Measurements from ENCODE around the gene MAP2K5.

MAP2K5 gene

DNA sequence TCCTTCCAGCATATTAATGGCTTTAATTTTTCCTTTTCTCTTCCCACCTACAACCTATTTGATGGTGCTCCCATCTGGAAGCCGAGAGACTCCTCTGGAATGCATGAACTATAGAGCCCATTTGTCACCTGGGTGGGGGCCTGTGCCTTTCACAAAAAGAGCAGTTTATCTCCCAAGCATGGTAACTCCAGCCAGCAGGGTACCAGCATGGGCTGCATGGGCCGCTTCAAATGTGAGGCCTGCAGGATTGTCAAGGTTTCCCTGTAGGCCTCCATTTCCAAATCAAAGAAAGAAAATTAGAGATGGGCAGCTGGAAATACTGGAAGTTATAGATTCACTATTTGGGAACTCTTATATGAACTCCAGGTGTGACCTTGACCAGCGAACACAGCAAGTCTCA lies 232.1 kb downstream of the MAP2K5 start:
- H4K20me1 ChIP-seq (ENCODE audit: insufficient read depth, low read length): no peaks in the 10 kb centered on the region
- H3K4me1 ChIP-seq (ENCODE audit: low read length): peaks cover 17% of the 10 kb centered on the region; the same call in 1 of the 2 replicates

DNA sequence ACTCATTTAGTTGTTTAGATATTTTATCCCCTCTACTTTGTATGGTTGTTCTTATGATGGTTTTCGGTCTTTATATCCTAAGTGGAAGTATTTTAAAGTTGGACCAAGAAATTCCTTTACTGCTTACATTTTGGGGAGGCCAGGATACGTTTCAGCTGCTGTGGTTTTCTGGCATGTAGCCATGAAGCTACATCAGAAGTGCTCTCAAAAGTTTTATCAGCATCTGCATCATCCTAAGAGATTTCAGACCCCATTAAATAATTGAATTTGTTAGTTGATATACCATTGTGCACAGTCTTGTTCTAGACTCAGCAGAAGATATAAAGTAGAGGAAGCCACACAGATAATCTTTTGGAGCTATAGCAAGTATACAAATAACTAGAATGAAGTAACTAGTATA lies 232.7 kb downstream of the MAP2K5 start:
- Histone ChIP-seq H3K79me2 (ENCODE audit: low read length) (no peaks in the 10 kb centered on the region), H4K20me1 (ENCODE audit: insufficient read depth, low read length) (no peaks in the 10 kb centered on the region), H3K36me3 (replicated peaks; ENCODE audit: insufficient read depth, low read length) (no peaks in the 10 kb centered on the region), H3K9me2 (replicated peaks; ENCODE audit: insufficient read depth, low read length) (no peaks in the 10 kb centered on the region), H3K27me3 (replicated peaks; ENCODE audit: insufficient read depth, low read length) (no peaks in the 10 kb centered on the region), H3K4me3 (ENCODE audit: low read length) (no peak overlapping the region), H3K4me1 (ENCODE audit: low read length) (peaks cover 17% of the 10 kb centered on the region; the same call in 1 of the 2 replicates), H3K9me3 (replicated peaks; ENCODE audit: insufficient read depth, low read length) (no peaks in the 10 kb centered on the region), H2AFZ (ENCODE audit: low read length) (no peak overlapping the region), H3F3A (ENCODE audit: insufficient read depth, low read length) (no peaks in the 10 kb centered on the region), H3K4me2 (ENCODE audit: low read depth, low read length) (no peak overlapping the region), H3K9ac (ENCODE audit: low read length) (no peak overlapping the region), H3K27ac (ENCODE audit: low read length) (no peak overlapping the region)
- TF ChIP-seq EZH2 (optimal IDR thresholded peaks at IDR 0.05; ENCODE audit: low read depth, low read length) (no peak), CTCF (IDR thresholded peaks at IDR 0.05; ENCODE audit: low read length) (no peak)
- DNase-seq: no peak

More for the DNA sequence above, 232.1 kb downstream of the MAP2K5 start:
- no peak for DNase-seq
- no peak overlapping the region for H3K4me2 ChIP-seq (ENCODE audit: low read depth, low read length)
- no peaks in the 10 kb centered on the region for H3K9me2 ChIP-seq (replicated peaks; ENCODE audit: insufficient read depth, low read length)
- H3K79me2 ChIP-seq (ENCODE audit: low read length): no peaks in the 10 kb centered on the region
- H3K36me3 ChIP-seq (replicated peaks; ENCODE audit: insufficient read depth, low read length): no peaks in the 10 kb centered on the region
- TF ChIP-seq EZH2phosphoT487 (IDR thresholded peaks at IDR 0.05; ENCODE audit: low read length): no peak
- TF ChIP-seq CTCF (IDR thresholded peaks at IDR 0.05; ENCODE audit: low read length): no peak
- TF ChIP-seq EZH2 (optimal IDR thresholded peaks at IDR 0.05; ENCODE audit: low read depth, low read length): no peak
- no peaks in the 10 kb centered on the region for H3F3A ChIP-seq (ENCODE audit: insufficient read depth, low read length)
- H2AFZ ChIP-seq (ENCODE audit: low read length): no peak overlapping the region
- H3K27me3 ChIP-seq (replicated peaks; ENCODE audit: insufficient read depth, low read length): no peaks in the 10 kb centered on the region
- no peak overlapping the region for H3K27ac ChIP-seq (ENCODE audit: low read length)
- H3K4me3 ChIP-seq (ENCODE audit: low read length): no peak overlapping the region
- H3K9me3 ChIP-seq (replicated peaks; ENCODE audit: insufficient read depth, low read length): no peaks in the 10 kb centered on the region
- no peak overlapping the region for H3K9ac ChIP-seq (ENCODE audit: low read length)

DNA sequence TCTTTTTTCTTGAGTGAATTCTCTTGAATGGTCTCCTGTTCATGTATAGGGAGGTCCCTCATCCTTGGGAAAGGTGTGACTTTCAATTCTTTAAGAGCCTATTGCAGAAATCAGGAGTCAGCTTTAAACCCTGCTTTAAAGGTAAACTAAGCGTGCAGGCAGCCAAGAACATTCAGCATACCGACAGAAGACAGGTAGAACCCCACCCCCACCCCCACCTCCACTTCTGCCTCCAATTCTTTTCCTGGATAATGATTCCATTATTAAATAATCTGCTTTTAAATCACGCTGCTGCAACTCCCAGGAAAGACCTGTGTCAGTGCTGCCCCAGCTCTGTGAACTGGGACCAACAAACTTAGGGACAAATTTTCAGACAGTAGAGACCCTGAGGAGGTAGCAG lies 233.5 kb downstream of the MAP2K5 start:
- Histone ChIP-seq H3K79me2 (ENCODE audit: low read length) (no peaks in the 10 kb centered on the region), H3K9me3 (replicated peaks; ENCODE audit: insufficient read depth, low read length) (no peaks in the 10 kb centered on the region), H3K27me3 (replicated peaks; ENCODE audit: insufficient read depth, low read length) (no peaks in the 10 kb centered on the region), H4K20me1 (ENCODE audit: insufficient read depth, low read length) (no peaks in the 10 kb centered on the region), H3K4me2 (ENCODE audit: low read depth, low read length) (no peak overlapping the region), H2AFZ (ENCODE audit: low read length) (no peak overlapping the region), H3K27ac (ENCODE audit: low read length) (no peak overlapping the region), H3K9ac (ENCODE audit: low read length) (no peak overlapping the region), H3K4me1 (ENCODE audit: low read length) (peaks cover 17% of the 10 kb centered on the region; the same call in 1 of the 2 replicates), H3F3A (ENCODE audit: insufficient read depth, low read length) (no peaks in the 10 kb centered on the region), H3K9me2 (replicated peaks; ENCODE audit: insufficient read depth, low read length) (no peaks in the 10 kb centered on the region), H3K4me3 (ENCODE audit: low read length) (no peak overlapping the region), H3K36me3 (replicated peaks; ENCODE audit: insufficient read depth, low read length) (no peaks in the 10 kb centered on the region)
- no peak for DNase-seq
- TF ChIP-seq EZH2phosphoT487 (IDR thresholded peaks at IDR 0.05; ENCODE audit: low read length): no peak
- TF ChIP-seq EZH2 (optimal IDR thresholded peaks at IDR 0.05; ENCODE audit: low read depth, low read length): no peak
- no peak for TF ChIP-seq CTCF (IDR thresholded peaks at IDR 0.05; ENCODE audit: low read length)

All from MM.1S (cell line).